A673 (cell line): ENCODE data around the gene STX7. TPM values are rescaled to one million over a fixed set of nuclear protein-coding genes. Genes with fewer than 3 reads are reported as not detected.

Experiments used
- BruUV-seq: library from RNA; stranded (reverse); fragments of 400-500 nt; replicated peaks from 2 replicates; lab custom pipeline; 2021; lab: Mats Ljungman, UMichigan
- CTCF ChIA-PET: fragments of 300-600 bp; sonication (Branson Sonifier 250); formaldehyde crosslinking; loops from one replicate; lab custom pipeline; 2022; ENCODE audit warnings: antibody characterized with exemption; lab: Charles Lee
- POLR2A ChIA-PET: fragments of 300-600 bp; sonication (Branson Sonifier 250); formaldehyde crosslinking; loops from one replicate; lab custom pipeline; 2022; ENCODE audit warnings: antibody characterized with exemption; ENCODE audit not compliant: low non-redundant PET; lab: Charles Lee
- DNase-seq: peaks from one replicate; pipeline ENCODE4 v3.0.0-alpha.2; 2015; ENCODE audit warnings: low spot score
- H3K27ac ChIP-seq: fragments of 200-600 bp; sonication (generic); 2 replicates; pipeline ENCODE4 v1.5.1; 2016; ENCODE audit warnings: mixed run types, low read depth, mild to moderate bottlenecking, mixed read lengths, antibody characterized with exemption, low read length; ENCODE audit not compliant: poor library complexity, severe bottlenecking
- H3K27me3 ChIP-seq: fragments of 200-600 bp; sonication (generic); replicated peaks from 2 replicates; pipeline ENCODE4 v1.6.1; 2017; ENCODE audit warnings: mixed run types, low read depth, mild to moderate bottlenecking, mixed read lengths, antibody characterized with exemption, low read length; ENCODE audit not compliant: insufficient read depth, poor library complexity
- H3K36me3 ChIP-seq: fragments of 200-600 bp; sonication (generic); 2 replicates; pipeline ENCODE4 v1.6.1; 2016; ENCODE audit warnings: mixed run types, mild to moderate bottlenecking, mixed read lengths, antibody characterized with exemption, low read length; ENCODE audit not compliant: insufficient read depth, poor library complexity, severe bottlenecking
- H3K4me1 ChIP-seq: fragments of 200-600 bp; sonication (generic); 2 replicates; pipeline ENCODE4 v1.6.1; 2017; ENCODE audit warnings: mixed run types, mild to moderate bottlenecking, mixed read lengths, antibody characterized with exemption, low read length; ENCODE audit not compliant: insufficient read depth, poor library complexity, severe bottlenecking
- H3K4me3 ChIP-seq: fragments of 200-600 bp; sonication (generic); 2 replicates; pipeline ENCODE4 v1.5.1; 2016; ENCODE audit warnings: low read depth, mixed run types, mild to moderate bottlenecking, mixed read lengths, low read length; ENCODE audit not compliant: poor library complexity, severe bottlenecking
- H3K9me3 ChIP-seq: fragments of 200-600 bp; sonication (generic); 2 replicates; pipeline ENCODE4 v1.6.1; 2016; ENCODE audit warnings: mixed run types, low read depth, mild to moderate bottlenecking, mixed read lengths, antibody characterized with exemption, low read length; ENCODE audit not compliant: poor library complexity, severe bottlenecking
- CTCF ChIP-seq: fragments of 300-800, 200-600 bp; sonication (generic); conservative IDR thresholded peaks from 2 replicates; pipeline ENCODE4 v1.5.1; 2017; ENCODE audit warnings: low read depth, mild to moderate bottlenecking, antibody characterized with exemption, low read length, moderate library complexity, mixed read lengths
- EZH2 ChIP-seq: fragments of 200-600 bp; sonication (generic); IDR thresholded peaks from 2 replicates; pipeline ENCODE4 v1.6.1; 2017; ENCODE audit warnings: borderline replicate concordance, low read depth, mild to moderate bottlenecking, mixed read lengths, antibody characterized with exemption, low read length; ENCODE audit not compliant: poor library complexity, severe bottlenecking
- intact Hi-C: fragments of 100-400 bp; cut with micrococcal nuclease; formaldehyde crosslinking; loops from one replicate; pipeline ENCODE4 v1.10.0; 2022; ENCODE audit not compliant: unreplicated experiment
- total RNA-seq: library from RNA; stranded (reverse); gene quantifications from 2 replicates; pipeline ENCODE4 v1.2.3, GENCODE V29; 2021

The STX7 gene
- total RNA-seq, 1 experiment from 2014 or later: 19.5 TPM

GRCh38 chr6:132411296-132411695 lies 101.6 kb downstream of the STX7 start:
- ChIA-PET POLR2A (no interaction called here), CTCF (no interaction called here)
- Histone ChIP-seq H3K4me3 (no peak overlapping the region), H3K9me3 (no peaks in the 10 kb centered on the region), H3K27me3 (peaks cover 75% of the 10 kb centered on the region), H3K4me1 (no peaks in the 10 kb centered on the region), H3K27ac (no peak overlapping the region), H3K36me3 (no peaks in the 10 kb centered on the region)
- TF ChIP-seq CTCF: no peak
- TF ChIP-seq EZH2: no peak
- DNase-seq: no peak
- intact Hi-C loops: no loop called here
- no TSS peak for BruUV-seq

- POLR2A ChIA-PET: no interaction called here
- H3K36me3 ChIP-seq: no peaks in the 10 kb centered on the region
- no peak for TF ChIP-seq CTCF
- no peak for TF ChIP-seq EZH2
- H3K27ac ChIP-seq: no peak overlapping the region
- H3K4me1 ChIP-seq: no peaks in the 10 kb centered on the region
- H3K4me3 ChIP-seq: no peak overlapping the region
- no TSS peak for BruUV-seq
- H3K27me3 ChIP-seq: peaks cover 77% of the 10 kb centered on the region
- intact Hi-C loops: no loop called here
- CTCF ChIA-PET: no interaction called here
- H3K9me3 ChIP-seq: no peaks in the 10 kb centered on the region
- no peak for DNase-seq
Observed at GRCh38 chr6:132410830-132411229, 102.1 kb downstream of the STX7 start.

DNA sequence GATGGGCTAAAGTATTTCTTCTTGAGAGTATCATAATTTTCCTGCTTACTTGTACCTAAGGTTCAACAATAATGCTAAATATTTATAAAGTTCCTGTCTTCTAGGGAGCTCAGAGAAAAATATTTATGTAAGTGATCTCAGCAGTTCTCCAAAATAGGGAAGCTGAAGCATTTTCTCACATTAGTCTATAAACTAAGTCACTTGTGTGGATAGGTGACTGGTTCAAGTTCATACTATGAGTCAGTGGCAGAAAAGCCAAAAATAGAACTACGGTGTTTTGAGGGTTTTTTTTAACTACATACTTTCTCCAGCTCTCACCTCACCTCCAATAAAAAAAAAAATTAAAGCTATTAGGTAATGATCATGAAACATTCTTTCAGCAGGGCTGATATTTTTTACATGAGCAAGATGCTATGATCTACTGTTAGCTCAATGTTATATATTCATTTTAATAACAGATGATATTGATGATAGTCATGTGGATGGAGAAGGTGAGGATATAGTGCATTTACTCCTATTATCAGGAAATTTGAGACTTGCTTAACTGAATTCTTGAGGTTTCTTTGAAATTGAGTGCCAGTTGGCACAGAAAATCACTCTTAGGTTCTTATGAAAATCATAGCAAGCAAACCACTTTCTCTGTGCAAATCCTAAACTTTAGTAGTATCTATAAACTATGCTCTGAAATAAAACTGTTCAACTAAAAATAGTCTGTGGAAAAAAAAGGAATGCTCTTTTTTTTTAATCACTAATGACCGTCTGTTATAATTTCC lies 107.6 kb downstream of the STX7 start:
- no TSS peak for BruUV-seq
- no peak for DNase-seq
- Histone ChIP-seq H3K36me3 (no peaks in the 10 kb centered on the region), H3K4me1 (peaks cover 5% of the 10 kb centered on the region), H3K4me3 (no peak overlapping the region), H3K27me3 (peaks cover 83% of the 10 kb centered on the region), H3K27ac (no peak overlapping the region), H3K9me3 (no peaks in the 10 kb centered on the region)
- TF ChIP-seq EZH2 (peak; percentile 16), CTCF (no peak)
- intact Hi-C loops: no loop called here
- ChIA-PET POLR2A (no interaction called here), CTCF (no interaction called here)
